BJ (cell line): Measurements from ENCODE around the gene FOLR2. TPM values are rescaled to one million over a fixed set of nuclear protein-coding genes. Genes with fewer than 3 reads are reported as not detected.

Experiments used
- CTCF ChIA-PET: fragments of 350-600 bp; formaldehyde crosslinking; extraction: SDS; loops from one replicate; lab custom pipeline; 2021; ENCODE audit warnings: antibody characterized with exemption, inconsistent platforms; lab: Yijun Ruan, JAX
- POLR2A ChIA-PET: fragments of 300-600 bp; sonication (Branson Sonifier 250); formaldehyde crosslinking; extraction: SDS; loops from one replicate; lab custom pipeline; 2021; ENCODE audit warnings: antibody characterized with exemption; lab: Charles Lee
- DNase-seq: peaks from one replicate; pipeline ENCODE4 v3.0.0-alpha.2; 2011; ENCODE audit warnings: low read depth
- H3K27me3 ChIP-seq: 2 replicates; pipeline ENCODE4 v1.6.0; 2011; ENCODE audit warnings: low read length; ENCODE audit not compliant: control insufficient read depth, insufficient read depth
- H3K36me3 ChIP-seq: 2 replicates; pipeline ENCODE4 v1.5.1; 2011; ENCODE audit warnings: low read length; ENCODE audit not compliant: control insufficient read depth, insufficient read depth
- H3K4me3 ChIP-seq: 2 replicates; pipeline ENCODE4 v1.5.1; 2011; ENCODE audit warnings: low read depth, mild to moderate bottlenecking, control low read depth, low read length
- polyA plus RNA-seq: library from polyadenylated mRNA; depleted of rRNA; stranded (reverse); fragments of >200 nt; gene quantifications from 2 replicates; pipeline ENCODE4 v1.2.3, GENCODE V29; 2011
- TF ChIP-seq, protein P1 (sequence below): IDR thresholded peaks from 2 replicates; pipeline ENCODE4 v1.5.1; 2011; ENCODE audit warnings: low read depth, mild to moderate bottlenecking, control low read depth, inconsistent platforms, low read length, moderate library complexity; ENCODE audit not compliant: insufficient read depth

Gene FOLR2
- polyA plus RNA-seq, 1 experiment, result not detected

DNA sequence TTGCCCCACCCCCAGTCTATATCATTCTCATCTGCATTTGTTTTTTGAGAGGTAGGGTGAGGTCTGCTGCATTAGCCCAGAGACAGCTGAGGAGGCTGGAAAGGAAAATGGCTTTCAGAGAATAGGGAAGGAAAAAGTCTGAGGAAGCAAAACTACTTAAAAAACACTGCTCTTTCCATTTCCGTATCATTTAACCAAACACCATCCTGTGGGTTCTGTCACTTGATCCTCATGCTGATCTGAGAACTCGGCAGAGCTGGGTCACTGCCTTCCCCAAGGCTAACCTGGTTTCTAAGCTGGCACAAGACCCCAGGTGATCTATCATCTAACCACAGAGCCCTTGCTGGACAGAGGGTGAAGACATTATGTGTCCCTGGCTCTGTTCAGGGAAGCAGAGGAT lies 1.2 kb downstream of the FOLR2 start:
- H3K27me3 ChIP-seq, result peaks cover 19% of the 10 kb centered on the region
- H3K4me3 ChIP-seq, result no peak overlapping the region
- TF ChIP-seq, protein P1, sequence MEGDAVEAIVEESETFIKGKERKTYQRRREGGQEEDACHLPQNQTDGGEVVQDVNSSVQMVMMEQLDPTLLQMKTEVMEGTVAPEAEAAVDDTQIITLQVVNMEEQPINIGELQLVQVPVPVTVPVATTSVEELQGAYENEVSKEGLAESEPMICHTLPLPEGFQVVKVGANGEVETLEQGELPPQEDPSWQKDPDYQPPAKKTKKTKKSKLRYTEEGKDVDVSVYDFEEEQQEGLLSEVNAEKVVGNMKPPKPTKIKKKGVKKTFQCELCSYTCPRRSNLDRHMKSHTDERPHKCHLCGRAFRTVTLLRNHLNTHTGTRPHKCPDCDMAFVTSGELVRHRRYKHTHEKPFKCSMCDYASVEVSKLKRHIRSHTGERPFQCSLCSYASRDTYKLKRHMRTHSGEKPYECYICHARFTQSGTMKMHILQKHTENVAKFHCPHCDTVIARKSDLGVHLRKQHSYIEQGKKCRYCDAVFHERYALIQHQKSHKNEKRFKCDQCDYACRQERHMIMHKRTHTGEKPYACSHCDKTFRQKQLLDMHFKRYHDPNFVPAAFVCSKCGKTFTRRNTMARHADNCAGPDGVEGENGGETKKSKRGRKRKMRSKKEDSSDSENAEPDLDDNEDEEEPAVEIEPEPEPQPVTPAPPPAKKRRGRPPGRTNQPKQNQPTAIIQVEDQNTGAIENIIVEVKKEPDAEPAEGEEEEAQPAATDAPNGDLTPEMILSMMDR, result no peak
- H3K36me3 ChIP-seq, result no peaks in the 10 kb centered on the region
- ChIA-PET POLR2A (no interaction called here), CTCF (interaction anchor here (1.3 kb wide), 1 partner anchor 34 kb away, joined by 3 read pairs; no protein-coding TSS in a partner anchor)
- DNase-seq, result no peak

DNA sequence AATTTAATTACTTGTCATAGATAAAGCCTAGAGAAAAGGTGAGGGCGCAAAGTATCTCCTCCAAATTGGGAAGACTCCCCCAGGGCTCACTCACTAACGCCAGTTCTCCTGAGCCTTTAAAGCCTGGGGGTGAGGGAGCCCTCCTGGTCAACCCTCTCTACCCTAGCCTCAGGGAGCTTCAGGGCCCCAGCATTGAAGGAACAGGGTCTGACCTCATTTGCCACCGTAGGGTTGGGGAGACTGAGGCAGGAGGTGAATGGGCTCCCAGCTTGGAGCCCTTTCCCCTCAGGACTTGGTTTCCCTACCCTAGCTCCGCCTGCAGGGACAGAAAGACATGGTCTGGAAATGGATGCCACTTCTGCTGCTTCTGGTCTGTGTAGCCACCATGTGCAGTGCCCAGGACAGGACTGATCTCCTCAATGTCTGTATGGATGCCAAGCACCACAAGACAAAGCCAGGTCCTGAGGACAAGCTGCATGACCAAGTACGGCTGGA lies 1.7 kb downstream of the FOLR2 start:
- TF ChIP-seq, protein P1, result no peak
- Histone ChIP-seq H3K4me3 (no peak overlapping the region), H3K36me3 (no peaks in the 10 kb centered on the region), H3K27me3 (peaks cover 19% of the 10 kb centered on the region)
- DNase-seq, result no peak
- ChIA-PET POLR2A (no interaction called here), CTCF (interaction anchor here (1.3 kb wide), 1 partner anchor 34 kb away, joined by 3 read pairs; no protein-coding TSS in a partner anchor)

DNA sequence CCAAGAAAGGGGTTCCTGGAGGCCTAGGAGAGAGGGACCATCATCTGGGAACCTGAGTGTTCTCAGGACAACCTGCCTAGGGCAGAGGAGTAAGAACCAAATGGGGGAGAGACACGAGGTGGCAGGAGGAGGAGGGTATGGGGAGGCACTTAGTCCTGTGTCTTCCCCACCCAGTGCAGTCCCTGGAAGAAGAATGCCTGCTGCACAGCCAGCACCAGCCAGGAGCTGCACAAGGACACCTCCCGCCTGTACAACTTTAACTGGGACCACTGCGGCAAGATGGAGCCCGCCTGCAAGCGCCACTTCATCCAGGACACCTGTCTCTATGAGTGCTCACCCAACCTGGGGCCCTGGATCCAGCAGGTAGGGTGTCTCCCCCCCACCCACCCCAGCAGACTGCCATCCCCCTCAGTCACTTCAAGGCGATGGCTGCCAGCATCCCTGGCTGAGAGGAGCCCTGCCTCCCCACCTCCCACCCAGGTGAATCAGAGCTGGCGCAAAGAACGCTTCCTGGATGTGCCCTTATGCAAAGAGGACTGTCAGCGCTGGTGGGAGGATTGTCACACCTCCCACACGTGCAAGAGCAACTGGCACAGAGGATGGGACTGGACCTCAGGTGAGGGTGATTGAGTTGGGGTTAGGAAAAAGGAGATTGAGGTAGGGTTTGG lies 4.2 kb downstream of the FOLR2 start:
- H3K36me3 ChIP-seq, result no peaks in the 10 kb centered on the region
- DNase-seq, result no peak
- POLR2A ChIA-PET, result no interaction called here
- TF ChIP-seq, protein P1, result no peak
- peaks cover 19% of the 10 kb centered on the region for H3K27me3 ChIP-seq
- CTCF ChIA-PET, result interaction anchor here (1.9 kb wide), 1 partner anchor 37 kb away, joined by 5 read pairs; no protein-coding TSS in a partner anchor
- H3K4me3 ChIP-seq, result no peak overlapping the region

DNA sequence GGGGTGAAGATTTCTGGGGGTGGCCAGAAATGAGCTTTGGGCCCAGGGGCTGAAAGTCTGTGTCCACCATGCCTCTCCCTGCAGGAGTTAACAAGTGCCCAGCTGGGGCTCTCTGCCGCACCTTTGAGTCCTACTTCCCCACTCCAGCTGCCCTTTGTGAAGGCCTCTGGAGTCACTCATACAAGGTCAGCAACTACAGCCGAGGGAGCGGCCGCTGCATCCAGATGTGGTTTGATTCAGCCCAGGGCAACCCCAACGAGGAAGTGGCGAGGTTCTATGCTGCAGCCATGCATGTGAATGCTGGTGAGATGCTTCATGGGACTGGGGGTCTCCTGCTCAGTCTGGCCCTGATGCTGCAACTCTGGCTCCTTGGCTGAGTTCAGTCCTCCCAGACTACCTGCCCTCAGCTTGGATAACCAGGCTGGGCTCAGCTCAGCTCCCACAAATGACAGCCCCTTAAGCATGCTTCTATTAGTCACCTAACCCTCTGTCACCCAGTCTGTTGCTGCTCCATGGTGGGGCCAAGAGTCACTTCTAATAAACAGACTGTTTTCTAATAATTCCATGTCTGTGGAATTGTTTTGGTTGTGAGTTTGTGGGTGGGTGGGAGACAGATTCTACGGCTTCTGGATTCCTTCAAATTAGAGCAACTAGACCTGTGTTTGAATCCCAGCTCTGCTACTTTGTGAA lies 4.9 kb downstream of the FOLR2 start:
- Histone ChIP-seq H3K36me3 (peaks cover 1% of the 10 kb centered on the region; the same call in 1 of the 2 replicates), H3K27me3 (peaks cover 16% of the 10 kb centered on the region), H3K4me3 (no peak overlapping the region)
- TF ChIP-seq, protein P1, result no peak
- ChIA-PET POLR2A (no interaction called here), CTCF (interaction anchor here (0.9 to 1.9 kb wide), 2 partner anchors 38 to 182 kb away, joined by 3 to 5 read pairs; no protein-coding TSS in a partner anchor)
- no peak for DNase-seq

DNA sequence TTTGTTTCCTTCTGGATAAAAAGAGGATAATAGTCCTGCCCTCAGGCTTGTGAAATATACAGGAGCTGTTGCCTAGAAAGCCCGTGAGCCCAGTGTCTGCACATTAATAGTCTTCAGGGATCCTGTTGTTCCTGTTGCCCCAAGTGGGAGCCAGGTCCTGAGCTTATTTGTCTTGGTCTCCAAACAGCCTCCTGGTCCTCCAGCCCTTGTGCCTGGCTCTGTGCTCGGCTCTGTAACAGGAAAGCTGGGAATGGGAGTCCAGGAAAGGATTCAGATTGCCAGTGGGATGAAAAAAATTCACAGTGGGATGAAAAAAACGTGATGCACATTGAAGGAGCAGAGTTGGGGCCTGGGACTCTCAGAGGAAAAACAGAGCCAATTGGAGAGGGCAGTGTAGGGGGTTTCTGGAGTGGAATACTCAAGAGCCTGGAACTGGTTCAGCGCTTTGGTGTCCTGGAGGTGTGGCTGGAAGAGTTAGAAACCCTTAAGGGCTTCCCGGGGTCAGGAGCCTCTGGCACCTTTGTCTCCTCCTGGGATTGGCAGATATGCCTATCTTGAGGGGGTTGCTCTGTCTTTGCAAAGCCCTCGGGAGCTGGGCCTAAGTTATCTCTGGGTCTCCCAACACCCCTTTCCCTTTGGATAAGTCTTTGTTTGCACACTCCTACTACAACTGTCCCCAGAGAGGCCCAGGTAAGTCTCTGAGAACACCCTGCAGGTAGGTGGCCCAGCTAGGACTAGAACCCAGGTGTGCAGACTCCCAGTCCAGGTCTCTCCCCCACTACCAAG lies 5.7 kb downstream of the FOLR2 start:
- Histone ChIP-seq H3K4me3 (peak overlapping the region; percentile 81), H3K27me3 (peaks cover 14% of the 10 kb centered on the region), H3K36me3 (peaks cover 6% of the 10 kb centered on the region)
- CTCF ChIA-PET, result interaction anchor here (0.7 to 7.5 kb wide), 5 partner anchors 15 to 231 kb away, joined by 3 to 57 read pairs (median 3); no protein-coding TSS in a partner anchor
- POLR2A ChIA-PET, result no interaction called here
- no peak for DNase-seq
- TF ChIP-seq, protein P1, result no peak
